ENCODE results near the gene CRTC2.
"Not testable (repeated sequence)": the region's sequence is repeated elsewhere in the genome, so short reads cannot be mapped to it uniquely, and the experiment has no call there.

Gene CRTC2

GRCh38 chr1:153958111-153958960 is at the start of gene CRTC2:
Gene CRTC2, minus strand, starts transcription at chr1:153958612. Its CDS starts 115 bp downstream, at chr1:153958497.
- DNase-seq = peak; percentile 100

GRCh38 chr1:154006136-154006535 is 47.7 kb upstream of the CRTC2 start:
- DNase-seq = no peak

GRCh38 chr1:154000420-154000819 is 42.0 kb upstream of the CRTC2 start:
- no peak for DNase-seq

GRCh38 chr1:153996882-153997281 is 38.5 kb upstream of the CRTC2 start:
- DNase-seq = not testable (repeated sequence)

GRCh38 chr1:153995640-153996039 is 37.2 kb upstream of the CRTC2 start:
- no peak for DNase-seq

GRCh38 chr1:153995202-153995601 is 36.8 kb upstream of the CRTC2 start:
- no peak for DNase-seq

GRCh38 chr1:153991806-153992205 is 33.4 kb upstream of the CRTC2 start:
- no peak for DNase-seq

GRCh38 chr1:153991151-153991630 is 32.8 kb upstream of the CRTC2 start:
- DNase-seq = no peak

- peak; percentile 99 for DNase-seq
These were observed 32.2 kb upstream of the CRTC2 start, which contains the start of gene RPS27 for GRCh38 chr1:153990468-153991150. Gene RPS27, plus strand, starts transcription at chr1:153990762. Its CDS starts 35 bp downstream, at chr1:153990797.

GRCh38 chr1:153987621-153988020 is 29.2 kb upstream of the CRTC2 start:
- DNase-seq = no peak

GRCh38 chr1:153985941-153986761 is 27.7 kb upstream of the CRTC2 start, which contains the start of gene RAB13:
Gene RAB13, minus strand, starts transcription at chr1:153986339. Its CDS starts 103 bp downstream, at chr1:153986236.
- peak; percentile 83 for DNase-seq

- peak; percentile 64 for DNase-seq
These were observed 27.0 kb upstream of the CRTC2 start for GRCh38 chr1:153985341-153985912.

- DNase-seq = no peak
These were observed 25.9 kb upstream of the CRTC2 start for GRCh38 chr1:153984123-153984894.

- not testable (repeated sequence) for DNase-seq
These were observed 23.3 kb upstream of the CRTC2 start for GRCh38 chr1:153981735-153982134.

- not testable (repeated sequence) for DNase-seq
These were observed 20.7 kb upstream of the CRTC2 start for GRCh38 chr1:153979091-153979490.

- DNase-seq = no peak
These were observed 20.0 kb upstream of the CRTC2 start for GRCh38 chr1:153978274-153978909.

GRCh38 chr1:153977250-153978240 is 19.1 kb upstream of the CRTC2 start, which contains the start of gene JTB:
Gene JTB, minus strand, starts transcription at chr1:153977674. Its CDS starts 422 bp downstream, at chr1:153977252.
- DNase-seq = peak; percentile 95

- peak; percentile 63 for DNase-seq
These were observed 18.4 kb upstream of the CRTC2 start for GRCh38 chr1:153976819-153977249.

GRCh38 chr1:153973525-153973924 is 15.1 kb upstream of the CRTC2 start:
- DNase-seq = no peak

GRCh38 chr1:153973071-153973470 is 14.7 kb upstream of the CRTC2 start:
- no peak for DNase-seq
